Fibroblast of peridontal ligament (primary cell): ENCODE measurements around the gene PDPK1.
"Not testable (repeated sequence)": the region's sequence is repeated elsewhere in the genome, so short reads cannot be mapped to it uniquely, and the experiment has no call there.

Experiments used
- DNase-seq: peaks from one replicate; pipeline ENCODE4 v3.0.0-alpha.2; 2010; ENCODE audit errors: extremely low read depth

The PDPK1 gene

GRCh38 chr16:2540912-2541311, 3.1 kb downstream of the PDPK1 start:
- DNase-seq = not testable (repeated sequence)

- DNase-seq = not testable (repeated sequence)
Measured at GRCh38 chr16:2541409-2541808, 3.6 kb downstream of the PDPK1 start.

GRCh38 chr16:2543771-2544170, 6.0 kb downstream of the PDPK1 start:
- DNase-seq = not testable (repeated sequence)

DNA sequence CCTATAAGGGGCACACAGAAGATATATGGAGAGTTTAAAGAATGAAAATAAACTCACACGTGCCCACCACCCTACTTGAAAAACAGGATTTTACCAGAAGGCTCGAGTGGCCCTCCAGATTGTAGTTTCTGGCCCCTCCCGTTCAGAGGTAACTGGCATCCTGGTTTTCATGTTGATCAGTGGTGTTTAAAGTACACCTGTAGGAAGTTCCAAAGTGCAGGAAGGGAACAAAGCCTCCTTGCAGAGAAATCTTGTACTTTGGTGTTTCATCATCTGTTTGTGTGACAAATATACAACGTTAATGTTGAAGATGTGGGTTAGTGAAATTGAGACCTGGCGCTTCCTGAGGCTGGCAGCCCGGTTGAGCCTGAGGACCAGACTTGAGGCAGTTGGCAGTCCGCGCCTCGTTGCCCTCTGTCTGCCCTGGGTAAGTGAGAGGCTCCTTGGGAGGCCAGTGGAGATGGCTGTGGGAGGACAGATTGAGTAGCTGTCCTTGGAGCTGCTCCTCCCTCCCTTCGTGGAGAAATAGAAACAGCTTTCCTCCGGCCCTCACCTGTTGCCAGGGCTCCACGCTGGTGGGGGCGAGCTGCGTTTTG, 12.6 kb downstream of the PDPK1 start:
- DNase-seq = not testable (repeated sequence)

- not testable (repeated sequence) for DNase-seq
Measured at GRCh38 chr16:2551420-2551889, 13.6 kb downstream of the PDPK1 start.

DNA sequence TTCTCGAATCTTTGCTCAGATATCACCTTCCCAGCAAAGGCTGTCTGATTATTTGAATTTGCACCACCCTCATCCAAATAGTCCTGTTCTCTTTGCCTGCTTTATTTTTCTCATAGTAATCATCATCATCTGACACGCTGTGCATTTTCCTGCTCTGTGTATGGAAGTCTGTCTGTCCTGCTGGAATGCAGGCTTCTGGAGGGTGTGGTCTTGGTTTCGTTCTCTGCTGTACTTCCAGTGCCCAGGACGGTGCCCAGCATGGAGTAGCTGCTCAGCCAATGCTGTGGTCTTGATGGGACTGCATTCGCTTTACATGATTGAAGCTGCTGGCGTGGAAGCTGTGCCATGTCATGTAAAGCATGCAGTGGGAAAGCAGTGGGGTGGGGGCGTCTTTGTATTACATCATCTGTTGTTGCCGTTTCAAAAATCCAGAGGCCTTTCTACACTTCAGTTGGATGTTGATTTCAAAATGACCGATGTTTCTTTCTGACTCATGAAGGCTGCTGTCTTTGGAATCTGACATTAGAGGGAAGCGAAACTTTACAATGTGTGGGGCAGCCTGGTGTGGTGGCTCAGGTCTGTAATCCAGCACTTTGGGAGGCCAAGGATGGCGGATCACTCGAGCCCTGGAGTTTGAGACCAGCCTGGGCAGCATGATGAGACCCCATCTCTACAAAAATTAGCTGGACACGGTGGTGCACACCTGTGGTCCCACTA, 17.0 kb downstream of the PDPK1 start:
- not testable (repeated sequence) for DNase-seq

- not testable (repeated sequence) for DNase-seq
Measured at GRCh38 chr16:2557150-2557549, 19.3 kb downstream of the PDPK1 start.

- not testable (repeated sequence) for DNase-seq
Measured at GRCh38 chr16:2560131-2560797, 22.4 kb downstream of the PDPK1 start.

DNA sequence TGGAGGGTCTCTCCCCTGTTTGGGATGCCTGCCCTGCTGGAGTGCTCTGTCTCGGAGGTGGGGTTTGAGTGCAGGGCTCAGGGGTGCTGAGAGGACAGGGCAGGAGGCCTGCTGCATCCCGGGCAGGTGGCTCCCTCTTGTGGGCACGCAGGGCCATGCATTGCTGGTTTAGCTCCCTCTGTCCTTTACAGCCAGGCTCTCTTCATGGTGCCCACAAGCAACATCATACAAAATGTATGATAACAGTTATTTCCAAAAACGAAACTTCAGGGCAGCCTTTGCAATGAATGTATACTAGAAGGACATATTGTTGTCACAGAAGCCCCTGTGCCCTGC, 22.9 kb downstream of the PDPK1 start:
- not testable (repeated sequence) for DNase-seq

GRCh38 chr16:2567506-2567905, 29.7 kb downstream of the PDPK1 start:
- DNase-seq = not testable (repeated sequence)

DNA sequence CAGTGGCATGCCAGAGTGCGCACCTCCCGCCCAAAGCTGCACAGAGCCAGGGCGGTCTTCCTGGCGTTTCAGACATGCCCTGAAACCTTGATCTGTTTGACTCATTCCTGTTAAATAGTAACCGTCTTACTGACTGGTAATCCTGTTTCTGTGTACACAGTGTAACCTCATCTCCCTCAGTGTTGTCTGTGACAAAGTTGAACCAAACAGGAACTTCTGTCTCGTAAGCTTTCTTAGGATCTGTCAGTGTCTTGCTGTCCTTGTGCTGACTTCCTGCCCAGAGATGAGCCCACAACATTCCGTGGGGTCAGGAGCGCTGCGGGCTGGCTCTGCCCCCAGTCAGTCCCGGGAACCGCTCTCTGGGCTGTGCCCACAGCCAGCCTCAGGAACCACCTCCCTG, 30.8 kb downstream of the PDPK1 start:
- DNase-seq = not testable (repeated sequence)

DNA sequence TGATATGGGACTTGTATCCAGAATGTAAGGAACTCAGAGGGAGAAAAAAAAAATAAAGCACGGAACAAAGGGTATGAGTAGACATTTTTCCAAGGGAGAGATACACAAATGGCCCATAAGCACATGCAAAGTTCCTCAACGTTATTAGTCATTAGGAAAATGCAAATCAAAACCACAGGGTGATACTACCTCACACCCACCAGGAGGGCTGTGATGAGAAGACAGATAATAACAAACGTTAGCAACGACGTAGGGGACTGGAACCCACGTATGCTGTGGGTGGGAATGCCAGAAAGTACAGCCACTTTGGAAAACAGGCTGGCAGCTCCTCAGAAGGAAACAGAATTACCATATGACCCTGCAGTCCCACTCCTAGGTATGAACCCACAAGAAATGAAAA, 34.9 kb downstream of the PDPK1 start:
- DNase-seq = not testable (repeated sequence)

- not testable (repeated sequence) for DNase-seq
Measured at GRCh38 chr16:2575839-2576238, 38.0 kb downstream of the PDPK1 start.

DNA sequence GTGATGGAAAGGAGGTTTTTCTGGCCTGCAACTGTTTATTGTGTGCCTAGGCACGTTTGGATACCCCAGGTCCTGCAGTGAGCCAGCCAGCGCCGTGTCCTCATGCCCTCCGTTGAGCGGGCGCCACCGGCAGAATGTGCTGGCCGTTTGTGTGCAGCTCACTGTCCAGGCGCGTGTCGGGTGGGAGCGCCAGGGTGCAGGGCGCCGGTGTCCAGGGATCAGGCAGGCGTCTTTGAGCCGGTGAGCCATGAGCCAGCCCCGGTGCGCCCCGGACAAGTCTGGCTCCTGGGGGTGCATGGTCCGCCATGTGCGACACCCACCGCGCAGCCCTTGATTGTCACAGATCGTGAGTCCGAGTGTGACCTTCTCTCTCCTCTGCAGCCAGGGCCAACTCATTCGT, 39.2 kb downstream of the PDPK1 start:
- DNase-seq = not testable (repeated sequence)

DNA sequence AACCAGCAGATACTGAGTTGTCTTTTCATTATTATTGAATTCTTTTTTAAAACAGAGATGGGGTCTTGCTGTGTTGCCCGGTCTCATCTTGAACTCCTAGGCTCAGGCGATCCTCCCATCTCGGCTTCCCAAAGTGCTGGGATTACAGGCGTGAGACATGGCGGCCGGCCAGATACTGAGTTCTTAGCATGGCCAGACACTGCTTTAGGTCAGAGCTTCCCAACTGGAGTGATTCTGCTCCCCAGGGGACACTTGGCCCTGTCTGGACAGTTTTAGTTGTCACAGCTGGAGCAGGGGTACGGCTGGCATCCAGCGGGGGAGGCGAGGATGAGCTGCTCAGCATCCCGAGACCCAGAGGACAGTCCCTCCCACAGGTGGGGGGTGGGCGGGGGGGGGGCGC, 41.1 kb downstream of the PDPK1 start:
- not testable (repeated sequence) for DNase-seq

- peak; percentile 21 for DNase-seq
Measured at GRCh38 chr16:2580143-2580542, 42.3 kb downstream of the PDPK1 start.

GRCh38 chr16:2580818-2581217, 43.0 kb downstream of the PDPK1 start:
- not testable (repeated sequence) for DNase-seq

- peak; percentile 12 for DNase-seq
Measured at GRCh38 chr16:2584729-2585650, 47.2 kb downstream of the PDPK1 start.

- DNase-seq = no peak
Measured at GRCh38 chr16:2585651-2586081, 47.8 kb downstream of the PDPK1 start.

- no peak for DNase-seq
Measured at GRCh38 chr16:2586241-2586640, 48.4 kb downstream of the PDPK1 start.

DNA sequence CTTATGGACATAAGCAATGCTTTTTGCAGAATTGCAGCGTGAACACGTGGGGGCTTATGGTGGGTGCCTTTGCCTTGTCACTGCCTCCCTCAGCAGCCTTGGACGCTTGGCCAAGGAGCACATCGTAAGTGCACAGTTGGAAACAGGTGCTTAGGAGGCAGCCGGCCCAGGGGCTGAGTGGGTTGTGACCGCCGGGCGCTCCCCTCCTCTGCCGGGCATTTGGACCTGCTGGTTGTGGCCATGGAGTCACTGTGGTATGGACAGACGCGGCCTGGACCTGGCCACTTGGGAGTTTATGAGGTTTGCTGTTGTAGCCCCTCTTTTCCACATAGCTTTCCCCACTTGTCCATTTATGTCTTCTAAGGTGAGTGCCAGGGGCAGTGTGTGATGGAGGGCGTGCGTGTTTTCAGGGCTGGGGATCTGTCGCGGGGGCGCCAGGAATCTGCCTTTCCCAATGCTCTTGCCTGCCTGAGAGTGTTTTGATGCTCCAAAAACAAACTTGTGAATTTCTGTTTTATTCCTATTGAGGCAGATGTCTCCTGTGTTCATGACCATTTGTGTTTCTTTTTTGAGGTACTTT, 49.2 kb downstream of the PDPK1 start:
- DNase-seq = no peak
